Hepatocyte (in vitro differentiated cells): ENCODE measurements around the gene OR2Y1. TPM values are rescaled to one million over a fixed set of nuclear protein-coding genes. Genes with fewer than 3 reads are reported as not detected.

ENCODE experiments used
- DNase-seq: peaks from one replicate; pipeline ENCODE4 v3.0.0-alpha.2; 2016; ENCODE audit warnings: low spot score
- H2AFZ ChIP-seq: fragments of 200-600 bp; sonication (generic); 2 replicates; pipeline ENCODE4 v1.6.0; 2016; ENCODE audit warnings: antibody characterized with exemption, mild to moderate bottlenecking
- H3K27ac ChIP-seq: fragments of 200-600 bp; sonication (generic); 2 replicates; pipeline ENCODE4 v1.5.1; 2016; ENCODE audit warnings: mild to moderate bottlenecking
- H3K27me3 ChIP-seq: fragments of 200-600 bp; sonication (generic); 2 replicates; pipeline ENCODE4 v1.6.1; 2016
- H3K36me3 ChIP-seq: fragments of 200-600 bp; sonication (generic); replicated peaks from 2 replicates; pipeline ENCODE4 v1.5.1; 2016; ENCODE audit warnings: low read depth; ENCODE audit not compliant: insufficient read depth
- H3K4me1 ChIP-seq: fragments of 200-600 bp; sonication (generic); 2 replicates; pipeline ENCODE4 v1.5.1; 2016; ENCODE audit warnings: mild to moderate bottlenecking, moderate library complexity; ENCODE audit not compliant: insufficient read depth
- H3K4me2 ChIP-seq: fragments of 200-600 bp; sonication (generic); 2 replicates; pipeline ENCODE4 v1.6.0; 2016
- H3K4me3 ChIP-seq: fragments of 200-600 bp; sonication (generic); 2 replicates; pipeline ENCODE4 v1.5.1; 2016; ENCODE audit warnings: mild to moderate bottlenecking
- H3K79me2 ChIP-seq: fragments of 200-600 bp; sonication (generic); 2 replicates; pipeline ENCODE4 v1.6.0; 2017; ENCODE audit warnings: mild to moderate bottlenecking
- H3K9me2 ChIP-seq: fragments of 200-600 bp; sonication (generic); replicated peaks from 2 replicates; pipeline ENCODE4 v1.6.0; 2017; ENCODE audit warnings: mild to moderate bottlenecking; ENCODE audit not compliant: insufficient read depth
- H3K9me3 ChIP-seq: fragments of 200-600 bp; sonication (generic); 2 replicates; pipeline ENCODE4 v1.5.1; 2016; ENCODE audit warnings: low read depth, mild to moderate bottlenecking
- H4K20me1 ChIP-seq: fragments of 200-600 bp; sonication (generic); 2 replicates; pipeline ENCODE4 v1.6.0; 2016; ENCODE audit warnings: mild to moderate bottlenecking; ENCODE audit not compliant: insufficient read depth, poor library complexity, severe bottlenecking
- EZH2 ChIP-seq: fragments of 200-600 bp; sonication (generic); IDR thresholded peaks from 2 replicates; pipeline ENCODE4 v1.6.1; 2016; ENCODE audit warnings: antibody characterized with exemption, mild to moderate bottlenecking, borderline replicate concordance
- EZH2phosphoT487 ChIP-seq: fragments of 200-600 bp; sonication (generic); IDR thresholded peaks from one replicate; pipeline ENCODE4 v1.6.1; 2018; ENCODE audit warnings: antibody characterized with exemption, mild to moderate bottlenecking, low read depth, moderate library complexity; ENCODE audit not compliant: unreplicated experiment, severe bottlenecking
- WGBS: methylation state at CpG from one replicate; pipeline ENCODE4 v1.1.6; 2016; ENCODE audit warnings: low lambda C conversion rate; ENCODE audit errors: missing lambda C conversion rate; 5-methylcytosine and 5-hydroxymethylcytosine counted together
- polyA plus RNA-seq: library from polyadenylated mRNA; unstranded; fragments of >200 nt; fragmentation: Nextera tagmentation; extraction: Ambion mirVana; gene quantifications from 2 replicates; pipeline ENCODE4 v1.2.1, GENCODE V29; 2016
- total RNA-seq: library from RNA; depleted of rRNA; stranded (reverse); fragments of >200 nt; gene quantifications from 2 replicates; pipeline ENCODE4 v1.2.3, GENCODE V29; 2014
- TF ChIP-seq, protein P1 (sequence below): fragments of 200-600 bp; sonication (generic); IDR thresholded peaks from 2 replicates; pipeline ENCODE4 v1.5.1; 2016; ENCODE audit warnings: antibody characterized with exemption, mild to moderate bottlenecking; ENCODE audit not compliant: poor library complexity

The OR2Y1 gene
- total and polyA plus RNA-seq, 2 experiments from 2014 or later = not detected

DNA sequence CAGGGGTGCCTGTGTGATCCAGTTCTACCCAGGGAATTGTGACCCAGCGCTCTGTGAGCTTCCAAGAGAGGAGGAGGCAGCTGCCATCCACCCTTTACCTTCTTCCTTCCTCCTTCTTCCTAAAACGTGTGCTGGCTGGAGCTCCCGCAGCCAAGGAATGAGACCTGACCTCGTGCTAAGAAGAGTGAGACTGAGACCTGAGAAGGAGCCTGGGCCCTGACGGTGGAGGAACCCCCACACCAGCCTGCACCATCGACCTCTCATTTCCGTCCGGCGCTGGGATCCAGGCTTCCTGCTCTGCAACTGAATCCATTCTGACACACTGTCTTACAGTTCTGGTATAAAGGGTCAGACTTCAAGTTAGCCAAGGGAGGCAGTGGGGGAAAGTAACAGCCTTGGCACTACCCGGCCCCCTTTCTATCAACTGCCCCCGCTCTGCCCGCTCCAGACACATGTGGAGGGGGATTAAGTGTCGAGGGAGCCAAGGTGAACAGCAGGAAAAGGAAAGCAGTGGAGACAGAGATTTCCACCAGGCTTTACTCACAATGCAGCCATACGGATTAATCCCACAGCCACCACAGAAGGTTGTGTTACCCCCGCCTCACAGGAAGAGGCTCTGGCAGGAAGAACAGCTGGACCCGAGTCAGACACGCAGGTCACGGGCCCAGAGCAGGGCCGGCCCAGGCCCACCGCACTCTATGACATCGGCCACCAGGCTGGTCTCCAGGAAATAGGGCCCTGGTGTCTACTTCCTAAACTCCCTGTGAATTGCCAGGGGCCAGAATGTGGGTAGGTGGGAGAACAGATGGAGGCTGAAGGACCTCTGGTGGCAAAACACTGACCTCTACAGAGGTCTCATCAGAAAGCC lies 46.9 kb upstream of the OR2Y1 start:
- peak overlapping the region; percentile 89 for H3K27ac ChIP-seq
- WGBS = 60% methylated on average over 21 of the region's 21 CpGs
- no peaks in the 10 kb centered on the region for H3K36me3 ChIP-seq
- peaks cover 27% of the 10 kb centered on the region for H3K4me1 ChIP-seq
- H2AFZ ChIP-seq = no peak overlapping the region
- peak overlapping the region; percentile 55 for H3K4me2 ChIP-seq
- no peaks in the 10 kb centered on the region for H3K27me3 ChIP-seq
- H3K79me2 ChIP-seq = peaks cover 24% of the 10 kb centered on the region
- no peaks in the 10 kb centered on the region for H3K9me3 ChIP-seq
- TF ChIP-seq EZH2phosphoT487 (no peak), EZH2 (no peak)
- TF ChIP-seq, protein P1, sequence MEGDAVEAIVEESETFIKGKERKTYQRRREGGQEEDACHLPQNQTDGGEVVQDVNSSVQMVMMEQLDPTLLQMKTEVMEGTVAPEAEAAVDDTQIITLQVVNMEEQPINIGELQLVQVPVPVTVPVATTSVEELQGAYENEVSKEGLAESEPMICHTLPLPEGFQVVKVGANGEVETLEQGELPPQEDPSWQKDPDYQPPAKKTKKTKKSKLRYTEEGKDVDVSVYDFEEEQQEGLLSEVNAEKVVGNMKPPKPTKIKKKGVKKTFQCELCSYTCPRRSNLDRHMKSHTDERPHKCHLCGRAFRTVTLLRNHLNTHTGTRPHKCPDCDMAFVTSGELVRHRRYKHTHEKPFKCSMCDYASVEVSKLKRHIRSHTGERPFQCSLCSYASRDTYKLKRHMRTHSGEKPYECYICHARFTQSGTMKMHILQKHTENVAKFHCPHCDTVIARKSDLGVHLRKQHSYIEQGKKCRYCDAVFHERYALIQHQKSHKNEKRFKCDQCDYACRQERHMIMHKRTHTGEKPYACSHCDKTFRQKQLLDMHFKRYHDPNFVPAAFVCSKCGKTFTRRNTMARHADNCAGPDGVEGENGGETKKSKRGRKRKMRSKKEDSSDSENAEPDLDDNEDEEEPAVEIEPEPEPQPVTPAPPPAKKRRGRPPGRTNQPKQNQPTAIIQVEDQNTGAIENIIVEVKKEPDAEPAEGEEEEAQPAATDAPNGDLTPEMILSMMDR = no peak
- no peaks in the 10 kb centered on the region for H3K9me2 ChIP-seq
- DNase-seq = no peak
- H3K4me3 ChIP-seq = no peak overlapping the region
- peaks cover 9% of the 10 kb centered on the region for H4K20me1 ChIP-seq

DNA sequence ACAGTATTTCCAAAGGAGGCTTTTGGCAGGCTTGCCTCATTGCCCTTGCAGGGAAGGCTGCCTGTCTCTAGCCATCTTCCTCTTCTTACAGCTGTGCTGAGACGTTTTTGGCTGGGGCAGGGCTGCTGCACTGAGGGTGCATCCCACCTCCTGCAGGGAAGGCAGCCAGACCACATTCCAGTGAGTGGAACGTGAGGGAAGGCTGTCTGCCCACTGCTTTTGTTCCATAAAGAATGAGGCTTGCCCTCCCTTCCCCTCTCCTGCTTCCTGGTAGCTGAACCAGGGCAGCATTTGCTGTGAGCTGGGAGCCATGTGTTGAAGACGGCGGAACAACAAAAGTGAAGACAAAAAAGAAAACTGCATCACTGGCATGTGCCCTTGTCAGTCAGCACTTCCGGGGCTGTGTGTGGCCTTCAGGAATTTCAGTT lies 46.0 kb upstream of the OR2Y1 start:
- Histone ChIP-seq H3K4me1 (peaks cover 27% of the 10 kb centered on the region), H2AFZ (no peak overlapping the region), H3K79me2 (peaks cover 14% of the 10 kb centered on the region), H3K27ac (peak overlapping the region; percentile 89), H3K4me2 (peak overlapping the region; percentile 55), H3K4me3 (no peak overlapping the region), H3K36me3 (no peaks in the 10 kb centered on the region), H3K9me2 (no peaks in the 10 kb centered on the region), H4K20me1 (peaks cover under 1% of the 10 kb centered on the region), H3K27me3 (no peaks in the 10 kb centered on the region), H3K9me3 (no peaks in the 10 kb centered on the region)
- 39% methylated on average over 5 of the region's 5 CpGs for whole genome bisulfite sequencing
- peak; percentile 66 for DNase-seq
- TF ChIP-seq, protein P1 = no peak
- TF ChIP-seq EZH2phosphoT487 (no peak), EZH2 (no peak)

- Histone ChIP-seq H2AFZ (no peak overlapping the region), H3K4me3 (no peak overlapping the region), H3K9me2 (no peaks in the 10 kb centered on the region), H3K4me2 (peak overlapping the region; percentile 55), H3K27ac (peak overlapping the region; percentile 89), H3K79me2 (peaks cover 9% of the 10 kb centered on the region), H3K27me3 (no peaks in the 10 kb centered on the region), H3K36me3 (no peaks in the 10 kb centered on the region), H3K4me1 (peaks cover 27% of the 10 kb centered on the region), H3K9me3 (no peaks in the 10 kb centered on the region), H4K20me1 (no peaks in the 10 kb centered on the region)
- DNase-seq = no peak
- 60% methylated on average over 15 of the region's 15 CpGs for WGBS
- TF ChIP-seq EZH2phosphoT487 (no peak), EZH2 (no peak)
- TF ChIP-seq, protein P1 = no peak
These were observed 45.4 kb upstream of the OR2Y1 start for GRCh38 chr5:180785121-180785781.
